Measurements from ENCODE around the gene MTFMT. TPM values are rescaled to one million over a fixed set of nuclear protein-coding genes. Genes with fewer than 3 reads are reported as not detected.

The MTFMT gene
- total RNA-seq, 1 donor from 2014 or later = 22.1 TPM

DNA sequence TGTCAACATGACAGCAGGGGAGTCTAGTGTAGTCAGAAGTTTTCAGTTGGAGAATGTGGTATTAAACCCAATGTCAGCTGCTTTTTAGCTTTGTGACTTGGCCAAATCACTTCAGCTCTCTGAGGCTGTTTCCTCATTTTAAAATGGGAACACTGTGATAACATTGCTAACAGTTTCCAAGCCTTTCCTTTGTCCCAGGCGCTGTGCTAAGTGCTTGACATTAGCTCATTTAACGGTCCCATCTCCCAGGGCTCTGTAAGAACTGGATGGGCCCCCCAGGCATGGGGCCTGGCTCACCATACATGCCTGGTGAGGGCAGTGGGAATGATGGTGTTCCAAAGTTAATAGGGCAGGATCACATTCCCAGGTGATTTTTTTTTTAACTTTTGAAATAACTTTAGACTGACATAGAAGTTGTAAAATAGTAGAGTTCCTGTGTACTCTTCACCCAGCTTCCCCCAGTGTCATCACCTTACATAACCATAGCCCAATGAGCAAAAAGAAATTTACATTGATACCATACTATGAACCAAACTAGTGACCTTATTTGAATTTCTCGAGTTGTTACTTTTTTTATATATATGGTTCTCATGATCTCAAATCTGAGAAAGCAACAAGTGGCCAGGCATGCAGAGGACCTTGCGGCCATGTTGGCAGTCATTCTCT lies 30.6 kb upstream of the MTFMT start:
- no peak for DNase-seq (ENCODE audit: low read depth)
- H3K4me3 ChIP-seq (ENCODE audit: low read depth, low read length) = no peak overlapping the region
- TF ChIP-seq, protein P1, sequence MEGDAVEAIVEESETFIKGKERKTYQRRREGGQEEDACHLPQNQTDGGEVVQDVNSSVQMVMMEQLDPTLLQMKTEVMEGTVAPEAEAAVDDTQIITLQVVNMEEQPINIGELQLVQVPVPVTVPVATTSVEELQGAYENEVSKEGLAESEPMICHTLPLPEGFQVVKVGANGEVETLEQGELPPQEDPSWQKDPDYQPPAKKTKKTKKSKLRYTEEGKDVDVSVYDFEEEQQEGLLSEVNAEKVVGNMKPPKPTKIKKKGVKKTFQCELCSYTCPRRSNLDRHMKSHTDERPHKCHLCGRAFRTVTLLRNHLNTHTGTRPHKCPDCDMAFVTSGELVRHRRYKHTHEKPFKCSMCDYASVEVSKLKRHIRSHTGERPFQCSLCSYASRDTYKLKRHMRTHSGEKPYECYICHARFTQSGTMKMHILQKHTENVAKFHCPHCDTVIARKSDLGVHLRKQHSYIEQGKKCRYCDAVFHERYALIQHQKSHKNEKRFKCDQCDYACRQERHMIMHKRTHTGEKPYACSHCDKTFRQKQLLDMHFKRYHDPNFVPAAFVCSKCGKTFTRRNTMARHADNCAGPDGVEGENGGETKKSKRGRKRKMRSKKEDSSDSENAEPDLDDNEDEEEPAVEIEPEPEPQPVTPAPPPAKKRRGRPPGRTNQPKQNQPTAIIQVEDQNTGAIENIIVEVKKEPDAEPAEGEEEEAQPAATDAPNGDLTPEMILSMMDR (conservative IDR thresholded peaks at IDR 0.05; ENCODE audit: low read depth, low read length) = no peak

DNA sequence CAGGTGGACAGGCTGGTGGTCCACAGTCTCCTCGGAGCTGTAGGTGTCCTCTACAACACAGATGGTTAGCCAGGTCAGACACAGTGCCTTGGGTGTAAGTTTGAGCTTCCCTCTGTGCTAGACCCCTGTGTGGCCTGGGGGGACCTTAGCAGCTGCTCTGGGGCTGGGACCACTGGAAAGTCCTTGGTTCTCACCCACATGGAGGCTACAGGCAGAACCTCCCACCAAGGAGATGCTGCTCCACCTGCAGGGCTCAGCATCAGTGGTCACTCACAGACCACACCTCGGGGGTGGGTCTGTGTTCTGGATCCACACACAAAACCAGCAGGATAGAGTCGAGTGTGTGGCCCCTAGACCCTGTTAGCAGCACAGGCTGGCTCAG lies 29.9 kb upstream of the MTFMT start:
- H3K4me3 ChIP-seq (ENCODE audit: low read depth, low read length) = no peak overlapping the region
- DNase-seq (ENCODE audit: low read depth) = no peak
- TF ChIP-seq, protein P1 (conservative IDR thresholded peaks at IDR 0.05; ENCODE audit: low read depth, low read length) = no peak

DNA sequence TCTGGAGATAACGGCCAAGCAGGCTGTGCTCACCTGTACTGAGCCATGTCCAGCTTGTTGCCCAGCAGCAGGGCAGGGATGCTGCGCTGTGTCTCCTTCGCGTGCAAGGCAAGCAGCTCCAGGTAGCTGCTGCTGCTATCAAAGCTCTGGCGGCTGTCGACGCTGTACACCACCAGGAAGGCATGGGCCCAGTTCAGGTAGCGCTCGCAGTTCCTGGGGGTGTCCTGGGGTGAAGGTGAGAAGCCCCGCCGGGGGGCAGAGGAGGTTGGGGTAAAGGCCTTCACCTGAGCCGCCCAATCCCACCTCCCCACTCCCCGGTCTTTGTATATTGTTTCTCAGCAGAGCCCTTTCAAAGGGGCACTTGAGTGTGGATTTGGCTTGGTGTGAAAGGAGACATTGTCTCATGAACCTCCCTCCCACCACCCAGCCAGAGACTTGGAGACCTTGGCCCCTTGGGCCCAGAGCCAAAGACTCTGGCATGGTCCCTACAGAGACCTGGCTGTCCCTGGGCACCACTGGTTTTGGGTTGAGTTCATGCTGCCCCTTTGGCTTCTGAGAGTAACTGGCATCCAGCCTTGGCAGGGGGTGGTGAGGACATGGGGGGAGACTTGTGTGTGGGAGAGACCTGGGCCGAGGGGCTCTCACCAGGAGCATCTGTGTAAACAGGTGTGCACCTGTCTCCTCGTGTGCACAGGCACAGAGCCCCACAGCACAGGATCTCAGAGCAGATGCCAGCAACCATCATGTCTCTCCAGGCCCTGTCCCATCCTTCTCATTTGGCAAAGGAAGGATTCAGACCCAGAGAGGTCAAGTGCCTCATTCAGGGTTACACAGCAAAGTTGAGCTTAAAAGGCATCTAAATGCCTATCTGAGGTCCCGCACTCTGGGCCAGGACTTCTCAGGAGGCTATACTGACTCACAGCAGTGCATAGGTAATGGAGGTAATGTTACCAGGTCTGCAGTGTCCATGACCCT lies 29.2 kb upstream of the MTFMT start:
- TF ChIP-seq, protein P1 (conservative IDR thresholded peaks at IDR 0.05; ENCODE audit: low read depth, low read length) = no peak
- no peak overlapping the region for H3K4me3 ChIP-seq (ENCODE audit: low read depth, low read length)
- DNase-seq (ENCODE audit: low read depth) = no peak

- no peak overlapping the region for H3K4me3 ChIP-seq (ENCODE audit: low read depth, low read length)
- TF ChIP-seq, protein P1 (conservative IDR thresholded peaks at IDR 0.05; ENCODE audit: low read depth, low read length) = no peak
- no peak for DNase-seq (ENCODE audit: low read depth)
Observed at GRCh38 chr15:65057549-65057940, 28.1 kb upstream of the MTFMT start.

GRCh38 chr15:65056868-65057548 lies 27.6 kb upstream of the MTFMT start:
- TF ChIP-seq, protein P1 (conservative IDR thresholded peaks at IDR 0.05; ENCODE audit: low read depth, low read length) = no peak
- DNase-seq (ENCODE audit: low read depth) = peak; percentile 89

GRCh38 chr15:65056106-65056505 lies 26.7 kb upstream of the MTFMT start:
- DNase-seq (ENCODE audit: low read depth) = no peak
- no peak overlapping the region for H3K4me3 ChIP-seq (ENCODE audit: low read depth, low read length)
- TF ChIP-seq, protein P1 (conservative IDR thresholded peaks at IDR 0.05; ENCODE audit: low read depth, low read length) = no peak

More at GRCh38 chr15:65056868-65057548, 27.6 kb upstream of the MTFMT start:
- H3K4me3 ChIP-seq (ENCODE audit: low read depth, low read length) = no peak overlapping the region

Measured in epithelial cell of proximal tubule (primary cell).